HepG2 (cell line): ENCODE results near the gene CHRNB1. TPM values are rescaled to one million over a fixed set of nuclear protein-coding genes. Genes with fewer than 3 reads are reported as not detected.

Experiments used
- EED ChIP-seq: sonication (generic); formaldehyde crosslinking; IDR thresholded peaks from 2 replicates; pipeline ENCODE4 v1.5.0; 2020; ENCODE audit warnings: mild to moderate bottlenecking, missing genetic modification reagents
- FIP1L1 ChIP-seq: fragments of 200-400 bp; formaldehyde crosslinking; IDR thresholded peaks from 2 replicates; pipeline ENCODE4 v1.6.1; 2018; ENCODE audit warnings: low read depth, mild to moderate bottlenecking, low read length, moderate library complexity, borderline replicate concordance; ENCODE audit not compliant: insufficient read depth
- FOXA3 ChIP-seq: IDR thresholded peaks from 2 replicates; pipeline ENCODE4 v1.6.1; 2016; ENCODE audit warnings: missing genetic modification reagents, missing compliant biosample characterization
- NFKBIZ ChIP-seq: IDR thresholded peaks from 2 replicates; pipeline ENCODE4 v1.6.1; 2018; ENCODE audit warnings: missing genetic modification reagents, missing compliant biosample characterization
- ZFP36 ChIP-seq: fragments of 150-350 bp; IDR thresholded peaks from 2 replicates; pipeline ENCODE4 v1.6.1; 2018; ENCODE audit warnings: borderline replicate concordance, low read length, low read depth; ENCODE audit not compliant: partially characterized antibody
- ZNF274 ChIP-seq: sonication (generic); formaldehyde crosslinking; IDR thresholded peaks from 2 replicates; pipeline ENCODE4 v1.5.1; 2020; ENCODE audit warnings: mild to moderate bottlenecking, missing genetic modification reagents
- ZNF501 ChIP-seq: sonication (generic); formaldehyde crosslinking; IDR thresholded peaks from 2 replicates; pipeline ENCODE4 v1.5.1; 2020; ENCODE audit warnings: mild to moderate bottlenecking, moderate library complexity, missing genetic modification reagents
- ZNF644 ChIP-seq: IDR thresholded peaks from 2 replicates; pipeline ENCODE4 v1.6.1; 2016; ENCODE audit warnings: low read depth
- ZNF746 ChIP-seq: sonication (generic); formaldehyde crosslinking; IDR thresholded peaks from 2 replicates; pipeline ENCODE4 v1.8.0; 2022; ENCODE audit warnings: mild to moderate bottlenecking, missing genetic modification reagents
- ZNF891 ChIP-seq: sonication (generic); formaldehyde crosslinking; IDR thresholded peaks from 2 replicates; pipeline ENCODE4 v1.5.0; 2020; ENCODE audit warnings: mild to moderate bottlenecking, missing genetic modification reagents
- polyA plus RNA-seq, 8 experiments: library from polyadenylated mRNA; depleted of rRNA in 3 of 8; stranded (reverse) in 7 of 8; unstranded in 1 of 8; fragments of >200 nt; fragmentation: Illumina TruSeq in 4 of 8; extraction: Trizol in 4 of 8; gene quantifications; 2 replicates each; pipeline versions ENCODE4 v1.2.1 to v1.2.3, GENCODE V29; 2011 to 2016; ENCODE audit warnings: low read depth in 4 of 8, missing spikeins in 1 of 8, mixed read lengths in 1 of 8; ENCODE audit not compliant: insufficient read depth in 1 of 8
- total RNA-seq, 5 experiments: library from RNA; depleted of rRNA; stranded (reverse); fragments of >200 nt; fragmentation: Illumina TruSeq; extraction: Trizol; gene quantifications; 2 replicates each; pipeline ENCODE4 v1.2.3, GENCODE V29; 2016; ENCODE audit warnings: low read depth in 1 of 5
- TF ChIP-seq, protein P1 (sequence below): sonication (generic); formaldehyde crosslinking; IDR thresholded peaks from 2 replicates; pipeline ENCODE4 v1.5.1; 2020; ENCODE audit warnings: mild to moderate bottlenecking, missing genetic modification reagents, moderate library complexity
- TF ChIP-seq, protein P2 (sequence below), 2 experiments: sonication (generic) in 1 of 2; formaldehyde crosslinking in 1 of 2; IDR thresholded peaks; 2 replicates each; pipeline versions ENCODE4 v1.5.1 to v1.6.1; 2011 to 2020; ENCODE audit warnings: borderline replicate concordance in 1 of 2, low read depth in 1 of 2, low read length in 1 of 2, mild to moderate bottlenecking in 1 of 2, missing genetic modification reagents in 1 of 2, moderate library complexity in 1 of 2
- TF ChIP-seq, protein P3 (sequence below): IDR thresholded peaks from 2 replicates; pipeline ENCODE4 v1.6.1; 2016; ENCODE audit warnings: low read depth, borderline replicate concordance
- TF ChIP-seq, protein P4 (sequence below): sonication (generic); formaldehyde crosslinking; IDR thresholded peaks from 2 replicates; pipeline ENCODE4 v1.4.0; 2020; ENCODE audit warnings: mild to moderate bottlenecking, missing genetic modification reagents
- TF ChIP-seq, protein P5 (sequence below): sonication (generic); formaldehyde crosslinking; IDR thresholded peaks from 2 replicates; pipeline ENCODE4 v1.4.0; 2020; ENCODE audit warnings: missing genetic modification reagents

Gene CHRNB1
- total and polyA plus RNA-seq, 2 of the 13 experiments (the other 11 are each of a cell fraction or from before 2014, with no cell fraction given) = 5.4 to 33.7 TPM

DNA sequence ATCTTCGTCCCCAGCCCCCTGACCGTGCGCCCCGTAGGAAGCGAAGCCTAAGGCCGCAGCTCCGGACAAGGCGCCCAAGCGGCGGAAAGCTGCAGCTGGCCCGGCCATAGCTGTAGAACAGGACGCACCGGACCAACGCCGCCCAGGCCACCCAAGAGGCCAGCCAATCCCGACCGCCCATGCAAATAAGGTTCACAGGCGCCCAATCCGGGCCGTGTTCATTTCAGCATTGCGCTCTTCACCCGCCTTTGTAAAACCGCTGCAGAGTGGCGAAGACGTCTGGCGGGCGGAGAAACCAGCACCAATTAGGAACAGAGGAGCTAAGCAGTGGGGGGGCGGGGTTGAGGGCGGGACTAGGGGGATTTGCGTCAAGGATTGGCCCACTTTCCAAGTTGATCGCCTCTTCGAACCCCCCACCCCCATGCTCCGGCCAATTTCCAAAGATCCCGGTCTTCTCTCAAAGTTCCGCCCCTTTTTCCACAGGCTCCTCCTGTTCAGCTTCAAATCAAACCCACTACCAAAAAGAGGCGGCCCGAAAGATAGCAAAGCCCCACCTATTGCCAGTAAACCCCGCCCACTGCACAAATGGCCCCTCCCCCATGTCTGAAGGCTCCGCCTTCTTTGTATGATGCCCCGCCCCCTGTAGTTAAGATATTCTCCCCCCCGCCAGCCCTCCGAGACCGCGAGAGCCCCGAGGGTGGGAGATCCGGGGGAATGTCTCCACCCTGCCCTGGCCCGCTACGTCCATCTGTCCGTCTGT, 40.7 kb upstream of the CHRNB1 start, which contains the start of gene TMEM256 (continued):
- TF ChIP-seq, protein P1, sequence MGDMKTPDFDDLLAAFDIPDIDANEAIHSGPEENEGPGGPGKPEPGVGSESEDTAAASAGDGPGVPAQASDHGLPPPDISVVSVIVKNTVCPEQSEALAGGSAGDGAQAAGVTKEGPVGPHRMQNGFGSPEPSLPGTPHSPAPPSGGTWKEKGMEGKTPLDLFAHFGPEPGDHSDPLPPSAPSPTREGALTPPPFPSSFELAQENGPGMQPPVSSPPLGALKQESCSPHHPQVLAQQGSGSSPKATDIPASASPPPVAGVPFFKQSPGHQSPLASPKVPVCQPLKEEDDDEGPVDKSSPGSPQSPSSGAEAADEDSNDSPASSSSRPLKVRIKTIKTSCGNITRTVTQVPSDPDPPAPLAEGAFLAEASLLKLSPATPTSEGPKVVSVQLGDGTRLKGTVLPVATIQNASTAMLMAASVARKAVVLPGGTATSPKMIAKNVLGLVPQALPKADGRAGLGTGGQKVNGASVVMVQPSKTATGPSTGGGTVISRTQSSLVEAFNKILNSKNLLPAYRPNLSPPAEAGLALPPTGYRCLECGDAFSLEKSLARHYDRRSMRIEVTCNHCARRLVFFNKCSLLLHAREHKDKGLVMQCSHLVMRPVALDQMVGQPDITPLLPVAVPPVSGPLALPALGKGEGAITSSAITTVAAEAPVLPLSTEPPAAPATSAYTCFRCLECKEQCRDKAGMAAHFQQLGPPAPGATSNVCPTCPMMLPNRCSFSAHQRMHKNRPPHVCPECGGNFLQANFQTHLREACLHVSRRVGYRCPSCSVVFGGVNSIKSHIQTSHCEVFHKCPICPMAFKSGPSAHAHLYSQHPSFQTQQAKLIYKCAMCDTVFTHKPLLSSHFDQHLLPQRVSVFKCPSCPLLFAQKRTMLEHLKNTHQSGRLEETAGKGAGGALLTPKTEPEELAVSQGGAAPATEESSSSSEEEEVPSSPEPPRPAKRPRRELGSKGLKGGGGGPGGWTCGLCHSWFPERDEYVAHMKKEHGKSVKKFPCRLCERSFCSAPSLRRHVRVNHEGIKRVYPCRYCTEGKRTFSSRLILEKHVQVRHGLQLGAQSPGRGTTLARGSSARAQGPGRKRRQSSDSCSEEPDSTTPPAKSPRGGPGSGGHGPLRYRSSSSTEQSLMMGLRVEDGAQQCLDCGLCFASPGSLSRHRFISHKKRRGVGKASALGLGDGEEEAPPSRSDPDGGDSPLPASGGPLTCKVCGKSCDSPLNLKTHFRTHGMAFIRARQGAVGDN (CRISPR knock-in tag) = peak; percentile 74
- TF ChIP-seq NFKBIZ (CRISPR knock-in tag) (no peak), ZNF644 (CRISPR knock-in tag) (no peak), FOXA3 (CRISPR knock-in tag) (peak; percentile 35; the same call in 1 of the 2 replicates), ZNF891 (CRISPR knock-in tag) (peak; percentile 47; the same call in 1 of the 2 replicates), ZNF746 (CRISPR knock-in tag) (no peak), ZFP36 (no peak), ZNF501 (CRISPR knock-in tag) (peak; percentile 79), ZNF274 (CRISPR knock-in tag) (peak; percentile 76; the same call in 1 of the 2 replicates), EED (0 out of 2 replicates have a peak, but pooled peaks have one; percentile 58), FIP1L1 (no peak)
- TF ChIP-seq, protein P2, sequence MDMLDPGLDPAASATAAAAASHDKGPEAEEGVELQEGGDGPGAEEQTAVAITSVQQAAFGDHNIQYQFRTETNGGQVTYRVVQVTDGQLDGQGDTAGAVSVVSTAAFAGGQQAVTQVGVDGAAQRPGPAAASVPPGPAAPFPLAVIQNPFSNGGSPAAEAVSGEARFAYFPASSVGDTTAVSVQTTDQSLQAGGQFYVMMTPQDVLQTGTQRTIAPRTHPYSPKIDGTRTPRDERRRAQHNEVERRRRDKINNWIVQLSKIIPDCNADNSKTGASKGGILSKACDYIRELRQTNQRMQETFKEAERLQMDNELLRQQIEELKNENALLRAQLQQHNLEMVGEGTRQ (IDR thresholded peaks at IDR 0.05; ENCODE audit: low read depth, low read length) = no peak
- TF ChIP-seq, protein P2 (CRISPR knock-in tag; IDR thresholded peaks at IDR 0.05; ENCODE audit: borderline replicate concordance) = no peak; the same call in 1 of the 2 replicates
- TF ChIP-seq, protein P3, sequence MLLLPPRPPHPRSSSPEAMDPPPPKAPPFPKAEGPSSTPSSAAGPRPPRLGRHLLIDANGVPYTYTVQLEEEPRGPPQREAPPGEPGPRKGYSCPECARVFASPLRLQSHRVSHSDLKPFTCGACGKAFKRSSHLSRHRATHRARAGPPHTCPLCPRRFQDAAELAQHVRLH (CRISPR knock-in tag) = 0 out of 2 replicates have a peak, but pooled peaks have one; percentile 35
- TF ChIP-seq, protein P4, sequence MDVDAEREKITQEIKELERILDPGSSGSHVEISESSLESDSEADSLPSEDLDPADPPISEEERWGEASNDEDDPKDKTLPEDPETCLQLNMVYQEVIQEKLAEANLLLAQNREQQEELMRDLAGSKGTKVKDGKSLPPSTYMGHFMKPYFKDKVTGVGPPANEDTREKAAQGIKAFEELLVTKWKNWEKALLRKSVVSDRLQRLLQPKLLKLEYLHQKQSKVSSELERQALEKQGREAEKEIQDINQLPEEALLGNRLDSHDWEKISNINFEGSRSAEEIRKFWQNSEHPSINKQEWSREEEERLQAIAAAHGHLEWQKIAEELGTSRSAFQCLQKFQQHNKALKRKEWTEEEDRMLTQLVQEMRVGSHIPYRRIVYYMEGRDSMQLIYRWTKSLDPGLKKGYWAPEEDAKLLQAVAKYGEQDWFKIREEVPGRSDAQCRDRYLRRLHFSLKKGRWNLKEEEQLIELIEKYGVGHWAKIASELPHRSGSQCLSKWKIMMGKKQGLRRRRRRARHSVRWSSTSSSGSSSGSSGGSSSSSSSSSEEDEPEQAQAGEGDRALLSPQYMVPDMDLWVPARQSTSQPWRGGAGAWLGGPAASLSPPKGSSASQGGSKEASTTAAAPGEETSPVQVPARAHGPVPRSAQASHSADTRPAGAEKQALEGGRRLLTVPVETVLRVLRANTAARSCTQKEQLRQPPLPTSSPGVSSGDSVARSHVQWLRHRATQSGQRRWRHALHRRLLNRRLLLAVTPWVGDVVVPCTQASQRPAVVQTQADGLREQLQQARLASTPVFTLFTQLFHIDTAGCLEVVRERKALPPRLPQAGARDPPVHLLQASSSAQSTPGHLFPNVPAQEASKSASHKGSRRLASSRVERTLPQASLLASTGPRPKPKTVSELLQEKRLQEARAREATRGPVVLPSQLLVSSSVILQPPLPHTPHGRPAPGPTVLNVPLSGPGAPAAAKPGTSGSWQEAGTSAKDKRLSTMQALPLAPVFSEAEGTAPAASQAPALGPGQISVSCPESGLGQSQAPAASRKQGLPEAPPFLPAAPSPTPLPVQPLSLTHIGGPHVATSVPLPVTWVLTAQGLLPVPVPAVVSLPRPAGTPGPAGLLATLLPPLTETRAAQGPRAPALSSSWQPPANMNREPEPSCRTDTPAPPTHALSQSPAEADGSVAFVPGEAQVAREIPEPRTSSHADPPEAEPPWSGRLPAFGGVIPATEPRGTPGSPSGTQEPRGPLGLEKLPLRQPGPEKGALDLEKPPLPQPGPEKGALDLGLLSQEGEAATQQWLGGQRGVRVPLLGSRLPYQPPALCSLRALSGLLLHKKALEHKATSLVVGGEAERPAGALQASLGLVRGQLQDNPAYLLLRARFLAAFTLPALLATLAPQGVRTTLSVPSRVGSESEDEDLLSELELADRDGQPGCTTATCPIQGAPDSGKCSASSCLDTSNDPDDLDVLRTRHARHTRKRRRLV = peak; percentile 97
- TF ChIP-seq, protein P5, sequence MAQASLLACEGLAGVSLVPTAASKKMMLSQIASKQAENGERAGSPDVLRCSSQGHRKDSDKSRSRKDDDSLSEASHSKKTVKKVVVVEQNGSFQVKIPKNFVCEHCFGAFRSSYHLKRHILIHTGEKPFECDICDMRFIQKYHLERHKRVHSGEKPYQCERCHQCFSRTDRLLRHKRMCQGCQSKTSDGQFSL (CRISPR knock-in tag) = peak; percentile 4; the same call in 1 of the 2 replicates
